WTC11 (cell line): Measurements from ENCODE around the gene CIT. TPM values are rescaled to one million over a fixed set of nuclear protein-coding genes. Genes with fewer than 3 reads are reported as not detected.

Experiments
- ATAC-seq: fragments of 200-7000 bp; cut with Tn5 transposase; 2 replicates; pipeline ENCODE4 v1.10.0; 2021; ENCODE audit warnings: mild to moderate bottlenecking, moderate library complexity
- CTCF ChIA-PET: fragments of 300-600 bp; sonication (Branson Sonifier 250); formaldehyde crosslinking; loops from one replicate; lab custom pipeline; 2021; ENCODE audit warnings: antibody characterized with exemption; lab: Charles Lee
- POLR2A ChIA-PET: fragments of 350-600 bp; sonication (Branson Sonifier 250); formaldehyde crosslinking; loops from one replicate; lab custom pipeline; 2021; ENCODE audit warnings: antibody characterized with exemption; lab: Charles Lee
- DNase-seq: peaks from one replicate; pipeline ENCODE4 v3.0.0; 2021; ENCODE audit warnings: low spot score
- H3K27ac Mint-ChIP-seq: 2 replicates; pipeline ENCODE4 v1.8.0; 2021; ENCODE audit warnings: mixed read lengths
- H3K27me3 Mint-ChIP-seq: 2 replicates; pipeline ENCODE4 v1.8.0; 2021; ENCODE audit warnings: low read depth, mild to moderate bottlenecking, moderate library complexity, mixed read lengths
- H3K36me3 Mint-ChIP-seq: 2 replicates; pipeline ENCODE4 v1.8.0; 2021; ENCODE audit warnings: mixed read lengths
- H3K4me1 Mint-ChIP-seq: 2 replicates; pipeline ENCODE4 v1.8.0; 2022; ENCODE audit warnings: mixed read lengths
- H3K4me3 Mint-ChIP-seq: 2 replicates; pipeline ENCODE4 v1.8.0; 2021; ENCODE audit warnings: mild to moderate bottlenecking, moderate library complexity, mixed read lengths
- H3K9me3 Mint-ChIP-seq: 2 replicates; pipeline ENCODE4 v1.8.0; 2021; ENCODE audit warnings: mixed read lengths
- AFF4 ChIP-seq: sonication (generic); formaldehyde crosslinking; IDR thresholded peaks from 2 replicates; pipeline ENCODE4 v1.8.1; 2023; ENCODE audit warnings: mild to moderate bottlenecking, missing genetic modification reagents, borderline replicate concordance
- E2F1 ChIP-seq: sonication (generic); formaldehyde crosslinking; IDR thresholded peaks from 2 replicates; pipeline ENCODE4 v1.8.0; 2022; ENCODE audit warnings: mild to moderate bottlenecking, missing genetic modification reagents
- E2F5 ChIP-seq: sonication (generic); formaldehyde crosslinking; IDR thresholded peaks from 2 replicates; pipeline ENCODE4 v1.8.1; 2022; ENCODE audit warnings: mild to moderate bottlenecking, moderate library complexity, missing genetic modification reagents
- EMX1 ChIP-seq: fragments of 250-450 bp; sonication (Bioruptor Pico); IDR thresholded peaks from 2 replicates; pipeline ENCODE4 v1.8.0; 2021; ENCODE audit warnings: mild to moderate bottlenecking
- GABPB1 ChIP-seq: sonication (generic); formaldehyde crosslinking; IDR thresholded peaks from 2 replicates; pipeline ENCODE4 v1.8.1; 2023; ENCODE audit warnings: mild to moderate bottlenecking, missing genetic modification reagents
- HMGA2 ChIP-seq: fragments of 250-450 bp; sonication (Bioruptor Pico); IDR thresholded peaks from 2 replicates; pipeline ENCODE4 v1.4.0; 2021; ENCODE audit warnings: mild to moderate bottlenecking, moderate library complexity
- IRF1 ChIP-seq: sonication (generic); formaldehyde crosslinking; IDR thresholded peaks from 2 replicates; pipeline ENCODE4 v1.8.0; 2023; ENCODE audit warnings: missing genetic modification reagents
- MXD4 ChIP-seq: fragments of 250-450 bp; sonication (Bioruptor Pico); IDR thresholded peaks from 2 replicates; pipeline ENCODE4 v1.8.0; 2021; ENCODE audit warnings: mild to moderate bottlenecking, moderate library complexity, borderline replicate concordance
- NFATC4 ChIP-seq: fragments of 250-450 bp; sonication (Bioruptor Pico); IDR thresholded peaks from 2 replicates; pipeline ENCODE4 v1.9.0; 2021; ENCODE audit warnings: mild to moderate bottlenecking
- USF2 ChIP-seq: sonication (generic); formaldehyde crosslinking; IDR thresholded peaks from 2 replicates; pipeline ENCODE4 v1.8.1; 2023; ENCODE audit warnings: mild to moderate bottlenecking, missing genetic modification reagents, moderate library complexity
- ZBTB21 ChIP-seq: sonication (generic); formaldehyde crosslinking; IDR thresholded peaks from 2 replicates; pipeline ENCODE4 v1.8.1; 2023; ENCODE audit warnings: mild to moderate bottlenecking, missing genetic modification reagents, borderline replicate concordance
- ZNF423 ChIP-seq: fragments of 250-450 bp; sonication (Bioruptor Pico); IDR thresholded peaks from 2 replicates; pipeline ENCODE4 v2.1.2; 2022; ENCODE audit warnings: mild to moderate bottlenecking, moderate library complexity
- ZNF425 ChIP-seq: fragments of 250-450 bp; sonication (Bioruptor Pico); conservative IDR thresholded peaks from 2 replicates; pipeline ENCODE4 v1.9.0; 2021; ENCODE audit warnings: mild to moderate bottlenecking
- ZNF532 ChIP-seq: fragments of 250-450 bp; sonication (Bioruptor Pico); IDR thresholded peaks from 2 replicates; pipeline ENCODE4 v1.9.0; 2021; ENCODE audit warnings: mild to moderate bottlenecking, borderline replicate concordance
- total RNA-seq: library from RNA; stranded (reverse); gene quantifications from 3 replicates; pipeline ENCODE4 v1.2.3, GENCODE V29; 2021

The CIT gene
- total RNA-seq, 1 experiment from 2014 or later, result 65.4 TPM

GRCh38 chr12:119827760-119828159 is 49.4 kb downstream of the CIT start (continued):
- TF ChIP-seq USF2 (no peak), EMX1 (CRISPR knock-in tag) (no peak), NFATC4 (CRISPR knock-in tag) (no peak), ZNF532 (CRISPR knock-in tag) (no peak)

GRCh38 chr12:119826661-119827445 is 50.3 kb downstream of the CIT start:
- DNase-seq (no peak), ATAC-seq (no peak)
- Mint-ChIP-seq H3K27ac (no peak overlapping the region), H3K4me3 (no peak overlapping the region), H3K36me3 (peaks cover 52% of the 10 kb centered on the region), H3K9me3 (no peaks in the 10 kb centered on the region), H3K4me1 (no peaks in the 10 kb centered on the region), H3K27me3 (no peaks in the 10 kb centered on the region)
- TF ChIP-seq IRF1 (CRISPR knock-in tag) (no peak), E2F5 (no peak), GABPB1 (CRISPR knock-in tag) (no peak), AFF4 (no peak), E2F1 (CRISPR knock-in tag) (no peak), ZNF425 (CRISPR knock-in tag) (no peak), HMGA2 (CRISPR knock-in tag) (no peak), ZBTB21 (CRISPR knock-in tag) (no peak), ZNF423 (CRISPR knock-in tag) (no peak), MXD4 (CRISPR knock-in tag) (no peak)
- POLR2A ChIA-PET, result no interaction called here
- CTCF ChIA-PET, result interaction anchor here (1.3 to 1.8 kb wide), 2 partner anchors 8 to 46 kb away, joined by 3 to 7 read pairs; no protein-coding TSS in a partner anchor
